GM19238 (cell line): ENCODE results near the gene PRPF40A.
A peak's percentile ranks its signal among the peaks of the same experiment; 100 is the strongest.

ENCODE experiments used
- DNase-seq: peaks from one replicate; pipeline ENCODE4 v3.0.0; 2011; ENCODE audit warnings: low spot score; ENCODE audit not compliant: insufficient read length

Gene PRPF40A

DNA sequence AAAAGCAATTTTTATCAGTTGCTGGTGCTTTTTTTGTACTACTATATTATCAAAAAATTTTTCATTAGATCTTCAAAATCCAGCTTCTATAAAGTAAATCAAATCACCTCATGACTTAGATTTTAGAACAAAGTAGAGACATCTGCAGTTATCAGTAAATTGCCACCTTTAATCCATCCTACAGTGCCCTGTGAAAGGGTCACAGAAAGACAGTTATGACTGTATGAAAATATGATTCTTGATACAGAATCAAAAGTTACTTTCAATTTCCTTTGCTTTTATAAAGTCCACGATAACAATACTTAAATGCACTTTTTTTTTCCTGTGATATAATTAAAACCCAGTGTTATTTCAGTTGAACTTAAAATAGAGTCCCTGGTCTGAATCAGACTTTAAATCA lies 61.4 kb downstream of the PRPF40A start:
- no peak for DNase-seq

DNA sequence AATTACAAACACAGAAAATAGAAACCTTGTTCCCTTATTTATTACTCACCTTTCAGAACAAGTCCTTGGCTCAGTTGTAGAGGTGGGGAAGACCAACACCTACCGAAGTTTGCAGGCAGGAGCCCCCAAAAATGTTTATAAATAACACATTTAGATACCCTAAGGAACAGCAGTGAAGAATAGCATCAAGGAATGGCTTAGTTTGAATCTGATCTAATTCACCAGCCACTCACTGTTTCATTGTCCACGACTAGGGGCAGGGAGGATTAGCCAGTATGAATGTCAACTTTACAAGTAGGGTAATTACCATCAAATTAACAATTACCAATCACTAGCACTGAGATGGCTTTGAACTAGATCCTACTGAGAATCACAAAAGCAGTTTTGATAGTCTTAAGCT lies 65.4 kb downstream of the PRPF40A start:
- DNase-seq = no peak

DNA sequence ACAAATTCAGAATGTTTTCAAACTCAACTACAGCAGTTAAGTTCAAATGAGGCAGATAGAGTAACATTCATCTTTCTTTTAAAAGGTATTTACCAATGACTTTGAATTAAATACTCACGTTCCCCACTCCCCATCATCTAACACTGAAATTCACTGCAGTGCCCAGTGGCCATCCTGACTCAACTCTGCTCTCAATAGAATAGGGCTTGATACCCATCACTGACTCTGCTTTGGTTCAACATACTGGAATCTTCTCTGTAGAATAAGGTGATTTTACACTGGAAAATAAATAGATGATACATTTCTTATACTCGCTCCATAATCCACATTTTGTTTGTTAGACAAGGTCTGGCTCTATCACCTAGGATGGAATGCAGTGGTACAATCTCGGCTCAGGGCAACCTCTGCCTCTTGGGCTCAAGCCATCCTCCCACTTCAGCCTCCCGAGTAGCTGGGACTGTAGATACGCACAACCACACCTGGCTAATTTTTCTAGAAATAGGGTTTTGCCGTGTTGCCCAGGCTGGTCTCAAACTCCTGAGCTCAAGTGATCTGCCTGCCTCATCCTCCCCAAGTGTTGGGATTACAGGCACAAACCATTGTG lies 66.4 kb downstream of the PRPF40A start:
- no peak for DNase-seq

DNA sequence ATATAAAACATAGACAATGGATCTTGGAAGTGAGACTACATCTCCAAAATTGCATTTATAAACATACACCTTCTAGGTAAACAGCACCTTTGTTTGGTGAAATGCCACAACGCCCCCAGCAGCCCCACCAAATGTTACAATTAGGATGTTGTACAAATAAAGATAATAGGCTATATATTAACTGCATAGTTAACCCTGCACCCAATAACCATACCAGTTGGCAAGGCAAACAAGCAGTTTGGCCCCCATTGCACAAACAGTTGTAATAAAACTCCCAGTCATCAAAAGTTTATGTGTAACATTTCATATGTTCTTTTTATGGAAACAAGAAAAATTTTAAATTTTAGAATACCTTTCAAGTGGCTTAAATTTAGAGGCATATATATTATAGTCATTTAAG lies 67.3 kb downstream of the PRPF40A start:
- DNase-seq = no peak

DNA sequence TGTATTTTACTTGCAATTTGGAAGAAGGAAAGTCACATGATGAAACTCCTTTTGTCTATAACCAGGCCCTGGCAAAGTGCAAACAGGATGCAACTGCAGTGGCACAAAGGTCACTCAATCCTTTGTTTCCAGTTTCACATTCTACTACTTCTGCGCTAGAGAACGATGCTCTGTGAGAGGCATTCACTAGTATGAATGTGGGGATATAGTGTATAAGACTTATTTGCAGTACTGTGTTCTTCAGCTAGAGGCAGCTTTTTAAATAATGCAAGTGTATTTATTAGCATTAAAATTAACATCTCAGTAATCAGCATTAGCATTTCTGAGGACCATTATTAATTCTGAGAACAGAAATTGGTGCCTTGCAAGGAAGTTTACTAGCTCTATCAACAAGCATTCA lies 68.9 kb downstream of the PRPF40A start:
- DNase-seq = no peak

DNA sequence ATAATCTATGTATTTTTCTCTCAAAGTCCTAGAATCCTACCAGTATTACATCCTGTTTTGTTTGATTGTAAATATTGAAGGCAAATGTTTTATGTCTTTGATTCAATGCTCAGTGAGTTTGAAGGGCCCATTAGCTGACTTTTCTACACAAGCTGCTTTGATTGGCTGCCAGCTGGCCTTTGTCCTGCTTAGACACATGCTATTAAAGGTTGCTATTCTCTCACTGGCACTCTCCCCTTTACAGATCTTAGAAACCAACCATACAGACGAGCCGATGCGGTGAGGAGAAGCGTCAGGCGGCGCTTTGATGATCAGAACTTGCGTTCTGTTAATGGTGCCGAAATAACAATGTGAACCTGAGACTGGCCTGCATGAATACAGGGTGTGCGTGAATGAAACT lies 69.7 kb downstream of the PRPF40A start:
- DNase-seq = no peak

DNA sequence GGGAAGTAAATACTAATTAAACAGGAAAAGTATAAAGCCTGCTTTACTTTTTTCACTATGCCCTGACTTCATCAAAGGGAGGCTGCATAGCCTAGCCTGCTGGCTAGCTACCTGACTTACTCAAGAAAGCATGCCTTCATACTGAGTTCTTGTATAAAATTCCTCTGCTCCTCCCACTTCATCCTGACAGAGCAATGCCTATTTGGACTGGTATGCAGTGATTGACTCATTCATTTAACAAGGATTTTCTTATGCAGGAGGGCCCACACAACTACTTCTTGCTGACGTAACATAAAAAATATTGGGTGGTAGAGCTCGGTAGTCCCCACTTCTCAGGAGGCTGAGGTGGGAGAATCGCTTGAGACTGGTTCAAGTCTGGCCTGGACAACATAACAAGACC lies 70.5 kb downstream of the PRPF40A start:
- DNase-seq = no peak

DNA sequence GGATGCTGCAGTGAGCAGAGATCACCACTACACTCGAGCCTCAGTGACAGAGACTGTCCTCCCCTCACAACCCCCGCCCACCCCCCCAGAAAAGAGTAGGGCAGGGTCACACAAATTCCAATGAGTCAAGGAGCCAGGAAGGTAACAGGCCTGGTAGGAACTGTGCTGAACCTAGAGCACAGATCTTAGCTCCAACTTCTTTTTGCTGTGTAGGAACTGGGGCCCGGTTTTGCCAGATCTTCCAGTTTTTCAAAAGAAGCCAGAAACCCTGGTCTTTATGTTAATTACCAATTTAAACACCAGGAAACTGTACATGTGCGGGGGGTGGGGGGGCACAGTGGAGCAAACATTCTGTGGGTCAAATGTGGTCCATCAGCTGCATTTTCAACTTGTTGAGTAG lies 71.0 kb downstream of the PRPF40A start:
- no peak for DNase-seq

DNA sequence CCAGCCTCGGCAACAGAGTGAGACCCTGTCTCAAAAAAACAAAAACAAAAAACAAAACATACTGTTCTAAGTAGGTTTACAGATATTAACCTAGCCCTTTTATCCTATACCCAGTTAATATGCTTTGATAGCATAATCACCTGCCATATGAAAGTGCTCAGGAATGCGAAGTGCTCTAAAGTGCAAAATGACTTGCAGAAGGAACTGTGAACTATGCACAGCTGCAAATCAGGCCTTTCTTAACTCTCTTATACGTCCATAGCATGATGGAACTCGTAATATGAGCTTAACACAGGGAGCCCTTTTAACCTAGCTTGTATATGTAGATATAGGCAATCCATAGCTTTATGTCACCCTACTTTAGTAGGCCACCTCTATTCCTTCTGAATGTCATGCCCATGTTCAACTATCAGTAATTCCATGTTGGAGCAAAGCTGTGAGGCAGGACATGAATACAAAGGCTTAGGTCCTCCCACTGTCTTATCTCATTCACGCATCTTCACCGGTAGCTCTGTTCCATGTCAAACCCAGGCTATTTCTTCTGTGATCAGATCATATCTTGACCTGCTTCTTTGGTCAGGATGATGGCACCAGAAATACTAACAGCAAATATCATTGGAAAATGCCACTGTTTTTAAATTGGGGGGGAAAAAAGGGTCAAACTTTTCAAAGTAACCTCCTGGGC lies 72.9 kb downstream of the PRPF40A start:
- no peak for DNase-seq

DNA sequence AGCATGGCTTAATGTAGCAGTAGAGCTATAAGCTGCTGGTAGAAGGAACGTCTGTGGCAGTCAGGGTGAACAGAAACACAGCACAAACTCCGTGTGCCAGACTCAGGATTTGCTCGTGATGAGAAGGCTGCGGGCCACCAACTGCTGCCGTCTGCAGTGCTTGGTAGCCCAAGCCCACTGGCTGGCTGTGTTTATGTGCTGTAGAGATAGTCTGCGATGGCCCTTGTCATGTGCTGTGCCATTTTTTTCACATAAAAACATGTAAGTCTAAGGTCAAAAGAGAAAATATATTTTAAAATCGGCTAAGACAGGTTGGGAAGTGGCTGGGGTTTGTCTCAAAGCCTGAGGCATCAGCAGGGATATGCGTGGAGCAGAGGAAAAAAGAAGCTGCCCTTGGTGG lies 78.7 kb downstream of the PRPF40A start:
- no peak for DNase-seq

DNA sequence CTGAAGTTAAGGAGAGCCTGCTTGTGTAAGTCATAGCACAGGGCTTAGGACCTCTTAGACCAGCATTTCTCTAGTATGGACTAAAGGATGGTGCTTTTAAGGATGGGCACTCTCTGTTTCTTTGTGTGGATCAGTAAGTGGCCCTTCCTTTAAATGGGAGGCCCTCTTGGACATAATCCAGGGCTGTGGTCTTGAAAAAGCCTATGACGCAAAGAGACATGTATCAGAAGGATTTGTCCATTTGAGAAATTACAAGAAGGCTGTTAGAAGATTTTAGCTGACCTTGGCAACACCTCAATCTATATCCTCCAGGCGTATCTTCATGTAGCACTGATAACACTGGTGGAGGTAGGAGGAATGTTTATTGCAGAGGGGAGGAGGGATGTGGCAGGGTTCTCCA lies 79.2 kb downstream of the PRPF40A start:
- no peak for DNase-seq

DNA sequence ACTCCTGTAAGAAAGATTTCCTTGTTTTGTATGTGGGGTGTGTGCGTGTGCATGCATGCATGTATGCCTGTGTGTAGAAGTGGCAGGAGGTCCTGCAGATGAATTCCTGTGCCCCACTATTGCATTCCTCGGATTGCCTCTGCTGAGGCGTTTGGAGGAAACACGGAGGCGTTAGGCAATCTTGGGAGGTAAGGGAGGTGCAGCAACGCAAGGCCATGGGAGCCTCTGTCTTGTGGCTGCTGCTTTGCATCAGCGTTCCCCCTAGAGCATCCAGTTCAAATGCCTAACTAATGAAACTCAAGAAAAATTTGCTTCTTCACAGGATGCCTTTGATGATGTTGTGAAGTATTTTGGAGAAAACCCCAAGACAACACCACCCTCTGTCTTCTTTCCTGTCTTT lies 80.0 kb downstream of the PRPF40A start:
- DNase-seq = no peak

DNA sequence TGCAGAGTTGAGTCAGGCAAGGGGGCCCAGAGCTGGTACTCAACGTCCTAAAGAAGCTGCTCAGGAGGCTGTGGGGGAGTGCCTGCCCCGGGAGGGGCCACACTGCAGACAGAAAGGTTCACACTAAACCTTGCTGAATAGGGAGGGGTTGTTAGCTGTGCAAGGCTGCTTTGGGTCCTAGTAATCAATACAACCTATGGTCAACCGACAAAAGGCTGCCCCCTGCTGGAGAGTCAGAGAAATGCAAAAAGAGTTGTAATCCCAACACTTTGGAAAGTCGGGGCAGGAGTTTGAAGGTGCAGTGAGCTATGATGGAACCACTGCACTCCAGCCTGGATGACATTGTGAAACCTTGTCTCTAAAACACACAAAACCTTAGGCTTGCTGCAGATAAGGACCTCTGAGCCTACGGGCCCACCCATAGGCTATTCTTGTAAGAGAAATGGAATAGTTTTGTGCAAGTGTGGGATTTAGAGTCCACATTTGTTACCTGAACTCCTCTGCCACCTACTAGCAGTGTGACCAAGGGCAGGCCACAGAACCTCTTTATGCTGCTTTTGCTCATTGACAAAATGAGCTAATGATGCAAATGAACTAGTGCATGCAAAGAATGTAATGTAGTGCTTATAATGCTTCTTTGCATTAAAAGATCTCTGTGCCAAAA lies 81.5 kb downstream of the PRPF40A start:
- DNase-seq = peak; percentile 35

DNA sequence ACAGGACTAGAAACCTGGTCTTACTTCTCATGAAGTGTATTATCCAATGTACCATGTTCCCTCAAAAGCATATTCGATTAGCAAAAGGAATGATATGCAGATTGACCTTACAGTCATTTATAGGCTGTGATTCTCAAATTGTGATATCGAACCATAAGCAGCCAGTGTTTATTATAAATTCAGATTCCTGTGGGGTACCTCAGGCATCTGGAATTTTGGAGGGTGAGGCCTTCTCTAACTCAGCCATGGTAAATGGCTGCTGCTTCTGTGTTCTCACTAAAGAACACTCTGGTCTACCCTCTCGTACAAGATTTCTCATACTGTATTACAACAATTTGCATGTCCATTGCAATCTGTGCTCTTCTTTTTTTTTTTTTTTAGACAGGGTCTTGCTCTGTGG lies 84.5 kb downstream of the PRPF40A start:
- no peak for DNase-seq

DNA sequence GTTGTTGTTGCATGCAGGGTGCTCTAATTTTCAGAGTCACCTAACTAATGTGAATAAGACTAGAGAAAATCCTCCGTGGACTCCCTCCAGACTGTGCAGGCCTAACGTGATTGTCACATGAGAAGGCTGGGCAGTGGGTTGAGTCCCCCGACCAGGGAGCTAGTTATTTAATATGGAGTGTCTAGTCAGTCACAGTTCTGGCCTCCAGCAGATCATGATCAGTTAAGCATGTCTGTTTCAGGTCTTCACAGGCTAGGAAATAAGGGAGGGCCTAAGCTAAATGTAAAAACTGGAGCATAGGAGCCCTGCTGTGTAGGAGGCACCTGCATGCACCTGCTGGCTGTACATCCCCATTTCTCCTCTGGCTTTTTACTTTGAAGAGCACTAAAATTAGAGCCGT lies 86.8 kb downstream of the PRPF40A start:
- DNase-seq = no peak

DNA sequence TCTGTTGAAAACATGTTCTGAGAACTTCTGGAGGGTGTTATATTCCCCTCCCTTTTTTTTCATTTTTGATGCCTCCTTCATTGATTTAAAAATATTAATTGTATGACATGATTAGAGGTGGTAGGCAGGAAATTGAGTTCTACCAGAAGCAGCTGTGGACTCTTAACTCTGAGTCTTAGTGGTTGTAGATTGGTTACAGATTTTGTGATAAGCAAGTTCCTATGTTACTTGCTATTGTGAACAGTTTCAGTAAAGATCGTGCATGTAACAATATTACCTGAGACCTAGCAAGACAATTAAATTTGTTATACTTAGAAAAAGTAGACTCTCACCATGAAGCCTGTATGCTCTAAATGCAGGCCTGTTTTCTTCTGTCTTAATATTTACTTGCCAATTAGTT lies 88.1 kb downstream of the PRPF40A start:
- DNase-seq = no peak

DNA sequence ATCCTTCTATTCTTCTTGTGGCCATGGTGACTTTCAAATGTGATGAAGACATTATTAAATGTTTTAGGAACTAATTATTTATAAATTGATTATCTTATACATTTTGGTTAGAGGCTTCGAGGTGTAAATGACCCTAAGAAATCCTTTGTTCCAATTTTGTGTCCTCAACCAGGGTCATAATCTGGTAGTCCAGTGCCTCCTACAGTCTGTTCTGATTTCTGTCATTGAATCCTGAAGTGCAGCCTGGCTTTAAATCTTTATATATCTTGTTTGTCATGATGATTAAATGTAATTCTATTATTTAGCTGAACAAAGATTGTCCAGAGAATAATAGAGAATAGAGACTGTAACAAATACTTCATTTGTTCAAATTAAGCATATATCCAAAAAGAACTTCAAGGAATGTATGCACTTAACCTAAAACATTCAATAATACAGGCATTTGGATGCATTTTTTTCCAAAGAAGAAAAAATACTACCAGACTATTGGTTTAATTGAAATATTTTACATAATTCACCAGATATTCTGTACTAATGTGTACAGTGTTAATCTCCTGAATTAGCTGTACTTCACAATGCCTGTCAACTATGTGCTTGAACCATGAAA lies 89.8 kb downstream of the PRPF40A start:
- no peak for DNase-seq

DNA sequence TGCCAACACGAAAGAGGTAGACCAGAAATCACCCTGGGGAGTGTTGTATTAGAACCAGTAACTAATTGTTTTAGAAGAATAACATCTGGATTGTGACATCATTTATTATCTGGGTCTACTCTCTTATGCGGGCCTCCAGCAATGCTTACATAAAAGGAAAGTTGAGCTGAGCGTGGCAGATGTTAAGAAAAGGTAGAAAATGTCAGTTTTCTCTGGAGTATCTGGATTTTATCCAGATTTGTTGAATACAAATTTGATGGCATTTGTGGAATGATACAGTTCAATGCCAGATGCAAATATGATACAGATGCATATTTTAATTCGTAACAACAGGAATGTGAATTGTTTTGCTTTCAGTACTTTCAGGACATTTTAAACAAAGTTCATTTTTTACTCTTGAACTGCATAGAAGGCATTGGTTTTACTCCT lies 90.3 kb downstream of the PRPF40A start:
- no peak for DNase-seq

DNA sequence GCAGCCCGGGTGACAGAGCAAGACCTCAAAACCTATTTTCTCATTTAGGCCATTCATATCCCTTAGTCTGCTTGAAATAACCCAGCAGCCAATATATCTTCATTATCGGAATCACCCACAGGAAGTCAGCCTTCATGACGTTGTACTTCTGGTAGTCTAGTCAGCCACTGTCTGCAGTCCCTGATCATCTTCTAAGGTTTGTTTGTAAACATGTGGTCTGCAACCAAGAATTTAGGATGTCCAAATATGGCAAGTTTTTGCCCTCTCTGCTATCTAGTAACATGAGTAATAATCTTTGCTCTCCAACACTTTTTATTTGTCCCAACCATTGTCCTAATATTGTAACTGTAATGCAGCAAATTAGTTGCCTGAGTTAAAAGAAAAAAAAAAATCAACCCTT lies 92.5 kb downstream of the PRPF40A start:
- no peak for DNase-seq

DNA sequence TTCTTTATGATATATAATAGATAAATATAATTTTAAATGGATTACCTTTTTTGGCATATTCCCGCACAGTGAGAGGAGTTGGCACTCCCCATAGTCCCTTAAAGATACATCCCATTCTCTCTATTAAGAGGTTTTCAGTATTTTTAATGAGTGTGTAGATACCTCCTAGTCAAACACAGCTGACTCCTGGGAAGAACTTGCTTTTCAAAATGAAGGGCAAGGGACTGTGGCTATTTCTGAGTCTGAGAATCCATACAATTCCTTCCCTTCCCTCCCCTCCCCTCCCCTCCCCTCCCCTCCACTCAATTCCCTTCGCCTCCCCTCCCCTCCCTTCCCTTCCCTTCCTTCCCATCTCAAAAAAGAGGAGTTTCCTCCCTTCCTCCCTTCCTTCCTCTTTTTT lies 93.5 kb downstream of the PRPF40A start:
- DNase-seq = no peak

DNA sequence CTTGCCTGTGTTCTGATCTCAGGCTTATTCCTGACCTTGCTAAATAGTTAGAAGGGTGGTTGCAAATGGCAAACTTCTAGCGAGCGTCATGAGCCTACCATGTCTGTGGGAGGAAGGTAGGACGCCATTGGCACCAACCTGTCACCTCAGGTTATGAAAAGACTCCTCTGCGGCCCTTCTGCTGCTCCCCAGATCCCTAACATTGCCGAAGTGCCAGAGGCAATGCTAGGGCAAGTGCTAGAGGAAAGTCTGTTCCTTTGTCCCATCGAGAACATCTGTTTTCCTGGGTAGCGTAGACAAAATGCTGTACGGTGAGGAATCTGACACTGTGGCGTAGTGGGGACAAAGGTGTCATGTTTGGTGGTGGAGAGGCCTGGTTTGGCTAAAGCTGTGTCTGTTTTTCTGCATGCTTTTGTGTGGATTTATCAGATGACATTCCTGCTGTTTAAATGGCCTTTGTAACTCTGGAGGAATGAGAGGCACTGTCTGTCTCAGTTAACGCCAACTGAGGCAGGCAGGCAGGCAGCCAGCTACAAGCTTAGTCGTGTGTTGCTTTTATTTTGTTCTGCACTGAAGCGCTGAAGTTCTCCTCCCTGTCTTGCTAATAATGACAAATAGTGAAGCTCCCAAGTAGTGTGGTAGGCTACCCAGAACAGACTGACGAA lies 94.1 kb downstream of the PRPF40A start:
- DNase-seq = no peak

DNA sequence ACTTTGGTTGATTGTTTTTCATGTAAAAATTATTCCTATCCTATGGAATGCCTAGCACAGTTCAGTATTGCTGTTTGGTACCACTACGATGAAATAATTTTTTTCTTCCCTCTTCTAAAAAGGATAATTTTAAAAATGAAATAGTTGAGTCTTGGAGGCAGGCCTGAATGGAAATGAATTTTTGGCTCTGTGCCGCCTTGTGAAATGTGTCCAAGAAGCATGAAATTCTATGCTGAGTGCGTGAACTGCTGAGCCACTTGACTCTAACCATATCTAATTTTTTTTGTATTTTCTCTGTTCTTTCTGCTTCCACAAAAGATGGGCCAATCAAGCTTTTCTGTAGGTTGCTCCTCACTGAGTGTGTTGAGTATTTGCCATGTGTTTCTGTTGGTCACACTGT lies 95.0 kb downstream of the PRPF40A start:
- DNase-seq = no peak
